GM21360 (cell line): Measurements from ENCODE around the gene HM13.
A peak's percentile ranks its signal among the peaks of the same experiment; 100 is the strongest.
"Not testable (repeated sequence)": the region's sequence is repeated elsewhere in the genome, so short reads cannot be mapped to it uniquely, and the experiment has no call there.

Experiments
- ATAC-seq: cut with Tn5 transposase; IDR thresholded peaks from one replicate; pipeline ENCODE4 v1.9.1; 2021; ENCODE audit warnings: mild to moderate bottlenecking, moderate library complexity; ENCODE audit not compliant: unreplicated experiment

HM13 gene

GRCh38 chr20:31579941-31580651 lies 65.9 kb downstream of the HM13 start:
- ATAC-seq = not testable (repeated sequence)

- no peak for ATAC-seq
Measured at GRCh38 chr20:31580706-31581105, 66.5 kb downstream of the HM13 start.

- no peak for ATAC-seq
Measured at GRCh38 chr20:31581391-31581790, 67.1 kb downstream of the HM13 start.

GRCh38 chr20:31587545-31588389 lies 73.5 kb downstream of the HM13 start:
- no peak for ATAC-seq

GRCh38 chr20:31590717-31591225 lies 76.5 kb downstream of the HM13 start:
- no peak for ATAC-seq

GRCh38 chr20:31593221-31594001 lies 79.2 kb downstream of the HM13 start:
- ATAC-seq = no peak

- ATAC-seq = no peak
Measured at GRCh38 chr20:31594002-31594557, 79.8 kb downstream of the HM13 start.

- no peak for ATAC-seq
Measured at GRCh38 chr20:31594558-31595379, 80.5 kb downstream of the HM13 start.

GRCh38 chr20:31595380-31595653 lies 81.1 kb downstream of the HM13 start:
- ATAC-seq = no peak

- no peak for ATAC-seq
Measured at GRCh38 chr20:31595654-31596411, 81.6 kb downstream of the HM13 start.

GRCh38 chr20:31596412-31596715 lies 82.1 kb downstream of the HM13 start:
- ATAC-seq = not testable (repeated sequence)

- no peak for ATAC-seq
Measured at GRCh38 chr20:31596831-31597480, 82.7 kb downstream of the HM13 start.

GRCh38 chr20:31597481-31597855 lies 83.2 kb downstream of the HM13 start:
- ATAC-seq = no peak

- ATAC-seq = no peak
Measured at GRCh38 chr20:31602431-31602778, 88.2 kb downstream of the HM13 start.

- ATAC-seq = peak; percentile 54
Measured at GRCh38 chr20:31602779-31603441, 88.7 kb downstream of the HM13 start.

GRCh38 chr20:31603822-31604566 lies 89.8 kb downstream of the HM13 start:
- peak; percentile 59 for ATAC-seq

GRCh38 chr20:31604567-31605030 lies 90.4 kb downstream of the HM13 start:
- no peak for ATAC-seq
